Measurements from ENCODE around the gene ARMC8.

The ARMC8 gene

GRCh38 chr3:138173769-138174420 lies 13.2 kb upstream of the ARMC8 start:
- peak overlapping the region; percentile 76 for H3K27ac ChIP-seq (ENCODE audit: low read depth, low read length, poor library complexity, severe bottlenecking)
- TF ChIP-seq EZH2 (IDR thresholded peaks at IDR 0.05; ENCODE audit: borderline replicate concordance, low read length) (no peak), CTCF (IDR thresholded peaks at IDR 0.05; ENCODE audit: low read length) (no peak)
- H3K4me3 ChIP-seq (ENCODE audit: low read depth, low read length, poor library complexity, severe bottlenecking), result peak overlapping the region; percentile 70

GRCh38 chr3:138174421-138175131 lies 12.5 kb upstream of the ARMC8 start, which contains the start of gene DBR1:
Gene DBR1, minus strand, starts transcription at chr3:138174921. Its CDS starts 126 bp downstream, at chr3:138174795.
- no peaks in the 10 kb centered on the region for H3K9me3 ChIP-seq (ENCODE audit: low read length)
- H3K4me1 ChIP-seq (ENCODE audit: insufficient read depth, low read length, severe bottlenecking), result peaks cover 21% of the 10 kb centered on the region
- H3K79me2 ChIP-seq (ENCODE audit: insufficient read depth, low read length), result no peaks in the 10 kb centered on the region
- peak within 1 kb of the TSS; percentile 83 for H3K4me2 ChIP-seq (ENCODE audit: low read length)
- peak within 1 kb of the TSS; percentile 70 for H3K4me3 ChIP-seq (ENCODE audit: low read depth, low read length, poor library complexity, severe bottlenecking)
- H3K9ac ChIP-seq (ENCODE audit: low read length), result peak within 1 kb of the TSS; percentile 72
- peak within 1 kb of the TSS; percentile 98 for H2AFZ ChIP-seq (ENCODE audit: low read length)
- no peaks in the 10 kb centered on the region for H3K27me3 ChIP-seq (ENCODE audit: insufficient read depth, low read length)
- H3K27ac ChIP-seq (ENCODE audit: low read depth, low read length, poor library complexity, severe bottlenecking), result peak within 1 kb of the TSS; percentile 76
- H3K36me3 ChIP-seq (ENCODE audit: insufficient read depth, low read length), result peaks cover 26% of the 10 kb centered on the region
- H3F3A ChIP-seq (ENCODE audit: insufficient read depth, low read length), result no peaks in the 10 kb centered on the region
- no peaks in the 10 kb centered on the region for H4K20me1 ChIP-seq (ENCODE audit: insufficient read depth, low read length)
- TF ChIP-seq CTCF (IDR thresholded peaks at IDR 0.05; ENCODE audit: low read length) (no peak), EZH2 (IDR thresholded peaks at IDR 0.05; ENCODE audit: borderline replicate concordance, low read length) (no peak)
- H3K9me2 ChIP-seq (ENCODE audit: low read depth, low read length), result no peaks in the 10 kb centered on the region

More at GRCh38 chr3:138173769-138174420, 13.2 kb upstream of the ARMC8 start:
- H3F3A ChIP-seq (ENCODE audit: insufficient read depth, low read length), result no peaks in the 10 kb centered on the region
- H2AFZ ChIP-seq (ENCODE audit: low read length), result 0 out of 2 replicates have a peak overlapping the region, but pooled peaks have one; percentile 0
- H3K4me1 ChIP-seq (ENCODE audit: insufficient read depth, low read length, severe bottlenecking), result peaks cover 21% of the 10 kb centered on the region
- no peaks in the 10 kb centered on the region for H3K27me3 ChIP-seq (ENCODE audit: insufficient read depth, low read length)
- H3K9ac ChIP-seq (ENCODE audit: low read length), result peak overlapping the region; percentile 72
- H3K79me2 ChIP-seq (ENCODE audit: insufficient read depth, low read length), result no peaks in the 10 kb centered on the region
- H3K9me3 ChIP-seq (ENCODE audit: low read length), result no peaks in the 10 kb centered on the region
- H3K4me2 ChIP-seq (ENCODE audit: low read length), result peak overlapping the region; percentile 83
- peaks cover 30% of the 10 kb centered on the region for H3K36me3 ChIP-seq (ENCODE audit: insufficient read depth, low read length)
- H4K20me1 ChIP-seq (ENCODE audit: insufficient read depth, low read length), result no peaks in the 10 kb centered on the region
- H3K9me2 ChIP-seq (ENCODE audit: low read depth, low read length), result no peaks in the 10 kb centered on the region

GRCh38 chr3:138180375-138181029 lies 6.6 kb upstream of the ARMC8 start:
- TF ChIP-seq CTCF (IDR thresholded peaks at IDR 0.05; ENCODE audit: low read length) (peak; percentile 85), EZH2 (IDR thresholded peaks at IDR 0.05; ENCODE audit: borderline replicate concordance, low read length) (no peak)
- H4K20me1 ChIP-seq (ENCODE audit: insufficient read depth, low read length), result no peaks in the 10 kb centered on the region
- no peak overlapping the region for H2AFZ ChIP-seq (ENCODE audit: low read length)
- H3K4me3 ChIP-seq (ENCODE audit: low read depth, low read length, poor library complexity, severe bottlenecking), result no peak overlapping the region
- no peaks in the 10 kb centered on the region for H3K9me2 ChIP-seq (ENCODE audit: low read depth, low read length)
- no peak overlapping the region for H3K27ac ChIP-seq (ENCODE audit: low read depth, low read length, poor library complexity, severe bottlenecking)
- peaks cover 1% of the 10 kb centered on the region for H3K4me1 ChIP-seq (ENCODE audit: insufficient read depth, low read length, severe bottlenecking)
- H3K36me3 ChIP-seq (ENCODE audit: insufficient read depth, low read length), result no peaks in the 10 kb centered on the region
- H3F3A ChIP-seq (ENCODE audit: insufficient read depth, low read length), result no peaks in the 10 kb centered on the region
- no peaks in the 10 kb centered on the region for H3K9me3 ChIP-seq (ENCODE audit: low read length)
- H3K79me2 ChIP-seq (ENCODE audit: insufficient read depth, low read length), result no peaks in the 10 kb centered on the region
- no peaks in the 10 kb centered on the region for H3K27me3 ChIP-seq (ENCODE audit: insufficient read depth, low read length)
- H3K9ac ChIP-seq (ENCODE audit: low read length), result no peak overlapping the region
- H3K4me2 ChIP-seq (ENCODE audit: low read length), result no peak overlapping the region

All from OCI-LY1 (cell line).